Measurements from ENCODE around the gene RALGAPB. TPM values are rescaled to one million over a fixed set of nuclear protein-coding genes. Genes with fewer than 3 reads are reported as not detected.

The RALGAPB gene
- total RNA-seq, 1 experiment from 2014 or later: 36.7 TPM

- TF ChIP-seq AR (CRISPR knock-in tag; IDR thresholded peaks at IDR 0.05) (no peak), MYBL2 (CRISPR knock-in tag; IDR thresholded peaks at IDR 0.05) (peak; percentile 70; the same call in 1 of the 2 replicates), SP1 (CRISPR knock-in tag; conservative IDR thresholded peaks at IDR 0.05) (peak; percentile 84), CREM (CRISPR knock-in tag; IDR thresholded peaks at IDR 0.05) (peak; percentile 81), FOXK1 (CRISPR knock-in tag; IDR thresholded peaks at IDR 0.05) (peak; percentile 86), E2F5 (CRISPR knock-in tag; IDR thresholded peaks at IDR 0.05) (peak; percentile 30; the same call in 1 of the 2 replicates), CTCF (IDR thresholded peaks at IDR 0.05) (peak; percentile 86), FOXP4 (CRISPR knock-in tag; IDR thresholded peaks at IDR 0.05) (peak; percentile 93), ZNF317 (CRISPR knock-in tag; IDR thresholded peaks at IDR 0.05; ENCODE audit: borderline replicate concordance, low read depth) (0 out of 2 replicates have a peak, but pooled peaks have one; percentile 7), SOX15 (CRISPR knock-in tag; IDR thresholded peaks at IDR 0.05) (no peak), NFE2L1 (CRISPR knock-in tag; IDR thresholded peaks at IDR 0.05) (no peak)
Measured at GRCh38 chr20:38446441-38447209, 26.0 kb upstream of the RALGAPB start (continued).

- peaks cover 20% of the 10 kb centered on the region for H3K36me3 Mint-ChIP-seq
- ATAC-seq (no peak; the same call in 1 of the 2 replicates), DNase-seq (ENCODE audit: low spot score) (no peak)
- ChIA-PET POLR2A (interaction anchor here (1.6 to 2.8 kb wide), 2 partner anchors 12 to 26 kb away, joined by 8 to 21 read pairs; partner anchors contain the start of genes RALGAPB and SNHG17), CTCF (interaction anchor here (1.4 to 2.8 kb wide), 4 partner anchors 11 to 105 kb away, joined by 8 to 65 read pairs (median 24); partner anchors contain the start of genes RALGAPB and SNHG17)
- H3K4me1 Mint-ChIP-seq: peaks cover 13% of the 10 kb centered on the region
- peak overlapping the region; percentile 78 for H3K4me3 Mint-ChIP-seq
- no peaks in the 10 kb centered on the region for H3K9me3 Mint-ChIP-seq
- peak overlapping the region; percentile 60; the same call in 1 of the 2 replicates for H3K27ac Mint-ChIP-seq
- no peaks in the 10 kb centered on the region for H3K27me3 Mint-ChIP-seq (ENCODE audit: low read depth)
- TF ChIP-seq ZNF671 (CRISPR knock-in tag; IDR thresholded peaks at IDR 0.05): no peak
- TF ChIP-seq ATF3 (CRISPR knock-in tag; conservative IDR thresholded peaks at IDR 0.05): no peak
- no peak for TF ChIP-seq ZNF425 (CRISPR knock-in tag; conservative IDR thresholded peaks at IDR 0.05)
- TF ChIP-seq NFYB (CRISPR knock-in tag; conservative IDR thresholded peaks at IDR 0.05; ENCODE audit: low read depth): no peak
- no peak for TF ChIP-seq ARID4B (CRISPR knock-in tag; IDR thresholded peaks at IDR 0.05; ENCODE audit: borderline replicate concordance)
- no peak for TF ChIP-seq USF2 (CRISPR knock-in tag; IDR thresholded peaks at IDR 0.05)
- TF ChIP-seq FOXJ3 (CRISPR knock-in tag; IDR thresholded peaks at IDR 0.05; ENCODE audit: borderline replicate concordance): no peak
- no peak for TF ChIP-seq SMAD3 (CRISPR knock-in tag; IDR thresholded peaks at IDR 0.05; ENCODE audit: borderline replicate concordance)
Measured at GRCh38 chr20:38447251-38447661, 25.4 kb upstream of the RALGAPB start.
